Karpas-422 (cell line): ENCODE data around the gene RAB11FIP4. TPM values are rescaled to one million over a fixed set of nuclear protein-coding genes. Genes with fewer than 3 reads are reported as not detected.

Source experiments
- DNase-seq: peaks from one replicate; pipeline ENCODE4 v3.0.0-alpha.2; 2015
- H2AFZ ChIP-seq: fragments of 200-600 bp; sonication (generic); 2 replicates; pipeline ENCODE4 v1.6.1; 2014; ENCODE audit warnings: antibody characterized with exemption, low read length, mixed read lengths
- H3K27ac ChIP-seq: fragments of 200-600 bp; sonication (generic); 2 replicates; pipeline ENCODE4 v1.5.1; 2014; ENCODE audit warnings: mild to moderate bottlenecking, low read length, moderate library complexity
- H3K27me3 ChIP-seq: fragments of 200-600 bp; sonication (generic); 2 replicates; pipeline ENCODE4 v1.6.1; 2014; ENCODE audit warnings: low read length, mixed read lengths
- H3K36me3 ChIP-seq: fragments of 200-600 bp; sonication (generic); 2 replicates; pipeline ENCODE4 v1.6.1; 2014; ENCODE audit warnings: low read length, mixed read lengths; ENCODE audit not compliant: insufficient read depth
- H3K4me1 ChIP-seq: fragments of 200-600 bp; sonication (generic); 2 replicates; pipeline ENCODE4 v1.6.1; 2014; ENCODE audit warnings: mild to moderate bottlenecking, low read length, mixed read lengths
- H3K4me2 ChIP-seq: fragments of 200-600 bp; sonication (generic); 2 replicates; pipeline ENCODE4 v1.6.1; 2014; ENCODE audit warnings: low read length, low read depth, mild to moderate bottlenecking; ENCODE audit not compliant: poor library complexity, severe bottlenecking
- H3K4me3 ChIP-seq: fragments of 200-600 bp; sonication (generic); 2 replicates; pipeline ENCODE4 v1.5.1; 2014; ENCODE audit warnings: mild to moderate bottlenecking, antibody characterized with exemption, low read length, mixed read lengths
- H3K79me2 ChIP-seq: fragments of 200-600 bp; sonication (generic); 2 replicates; pipeline ENCODE4 v1.6.1; 2014; ENCODE audit warnings: mild to moderate bottlenecking, low read length, mixed read lengths
- H3K9ac ChIP-seq: fragments of 200-600 bp; sonication (generic); 2 replicates; pipeline ENCODE4 v1.6.0; 2014; ENCODE audit warnings: low read length
- H3K9me2 ChIP-seq: fragments of 200-600 bp; sonication (generic), shearing (Covaris generic); replicated peaks from 2 replicates; pipeline ENCODE4 v1.6.0; 2014; ENCODE audit warnings: mild to moderate bottlenecking, low read length, moderate library complexity; ENCODE audit not compliant: insufficient read depth
- H3K9me3 ChIP-seq: fragments of 300-700, 200-600 bp; sonication (generic); 2 replicates; pipeline ENCODE4 v1.6.1; 2014; ENCODE audit warnings: low read length, mixed read lengths
- H4K20me1 ChIP-seq: fragments of 200-600 bp; sonication (generic); 2 replicates; pipeline ENCODE4 v1.6.1; 2014; ENCODE audit warnings: mild to moderate bottlenecking, antibody characterized with exemption, low read length, low read depth; ENCODE audit not compliant: insufficient read depth
- total RNA-seq: library from RNA; depleted of rRNA; stranded (reverse); fragments of >200 nt; shearing (Covaris generic); gene quantifications from 2 replicates; pipeline ENCODE4 v1.2.3, GENCODE V29; 2014; ENCODE audit warnings: low replicate concordance

Gene RAB11FIP4
- total RNA-seq, 1 experiment from 2014 or later = 3.6 TPM

- Histone ChIP-seq H3K79me2 (no peaks in the 10 kb centered on the region), H3K4me1 (peaks cover 4% of the 10 kb centered on the region; the same call in 1 of the 2 replicates), H3K9me3 (no peaks in the 10 kb centered on the region), H3K4me2 (no peak overlapping the region), H2AFZ (no peak overlapping the region), H4K20me1 (no peaks in the 10 kb centered on the region), H3K9ac (no peak overlapping the region), H3K36me3 (no peaks in the 10 kb centered on the region), H3K27ac (no peak overlapping the region), H3K4me3 (no peak overlapping the region), H3K27me3 (no peaks in the 10 kb centered on the region), H3K9me2 (no peaks in the 10 kb centered on the region)
- DNase-seq = no peak
Observed at GRCh38 chr17:31411707-31412285, 20.3 kb downstream of the RAB11FIP4 start.

GRCh38 chr17:31412511-31412910, 21.0 kb downstream of the RAB11FIP4 start:
- H3K9me2 ChIP-seq = no peaks in the 10 kb centered on the region
- H3K4me2 ChIP-seq = no peak overlapping the region
- no peaks in the 10 kb centered on the region for H4K20me1 ChIP-seq
- H3K36me3 ChIP-seq = no peaks in the 10 kb centered on the region
- no peaks in the 10 kb centered on the region for H3K79me2 ChIP-seq
- H2AFZ ChIP-seq = no peak overlapping the region
- no peak overlapping the region for H3K27ac ChIP-seq
- no peaks in the 10 kb centered on the region for H3K9me3 ChIP-seq
- H3K4me1 ChIP-seq = peaks cover 4% of the 10 kb centered on the region; the same call in 1 of the 2 replicates
- no peak overlapping the region for H3K9ac ChIP-seq
- no peak for DNase-seq
- no peak overlapping the region for H3K4me3 ChIP-seq
- no peaks in the 10 kb centered on the region for H3K27me3 ChIP-seq

DNA sequence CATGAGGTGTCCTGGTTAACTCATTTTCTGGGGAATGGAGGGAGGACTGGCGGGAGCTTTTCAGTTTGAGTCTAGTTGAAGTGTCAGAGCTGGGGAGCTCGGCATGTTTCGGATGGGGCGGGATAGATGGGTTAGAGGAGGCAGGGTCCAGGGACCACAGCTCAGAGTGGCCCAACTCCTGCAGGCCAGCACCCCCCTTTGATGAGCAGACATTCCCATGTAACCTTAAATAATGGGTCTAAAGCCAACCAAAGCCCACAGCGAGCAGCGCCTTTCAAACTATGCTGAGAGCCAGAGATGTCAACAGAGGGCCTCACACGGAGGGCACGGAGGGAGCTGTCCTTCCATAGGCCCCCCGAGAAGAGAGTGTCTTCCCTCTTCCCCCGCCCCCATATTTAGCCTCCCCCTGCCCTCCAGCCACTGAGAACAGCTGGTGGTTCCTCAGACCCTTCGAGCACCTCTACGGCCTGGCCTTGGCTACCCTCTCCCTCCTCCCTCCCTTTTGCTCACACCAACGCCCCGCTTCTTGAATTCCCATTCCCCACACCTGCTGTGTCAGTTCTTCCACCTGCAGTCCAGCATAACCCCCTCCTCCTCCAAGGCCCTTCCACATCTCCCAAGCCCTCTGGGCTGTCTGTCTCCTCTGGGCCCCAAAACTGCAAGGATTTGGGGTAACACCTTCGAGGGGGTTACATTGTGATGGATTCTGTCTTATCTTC, 21.8 kb downstream of the RAB11FIP4 start:
- Histone ChIP-seq H3K36me3 (no peaks in the 10 kb centered on the region), H4K20me1 (no peaks in the 10 kb centered on the region), H2AFZ (no peak overlapping the region), H3K9me3 (no peaks in the 10 kb centered on the region), H3K79me2 (no peaks in the 10 kb centered on the region), H3K9ac (no peak overlapping the region), H3K4me1 (peaks cover 4% of the 10 kb centered on the region; the same call in 1 of the 2 replicates), H3K4me2 (no peak overlapping the region), H3K4me3 (no peak overlapping the region), H3K27ac (no peak overlapping the region), H3K9me2 (no peaks in the 10 kb centered on the region), H3K27me3 (no peaks in the 10 kb centered on the region)
- DNase-seq = no peak

GRCh38 chr17:31413874-31414549, 22.5 kb downstream of the RAB11FIP4 start:
- no peak overlapping the region for H3K4me2 ChIP-seq
- no peak for DNase-seq
- H3K79me2 ChIP-seq = no peaks in the 10 kb centered on the region
- no peak overlapping the region for H3K27ac ChIP-seq
- no peak overlapping the region for H3K4me3 ChIP-seq
- H3K9me2 ChIP-seq = no peaks in the 10 kb centered on the region
- H3K4me1 ChIP-seq = peaks cover 4% of the 10 kb centered on the region; the same call in 1 of the 2 replicates
- no peaks in the 10 kb centered on the region for H3K36me3 ChIP-seq
- no peaks in the 10 kb centered on the region for H4K20me1 ChIP-seq
- H2AFZ ChIP-seq = no peak overlapping the region
- H3K27me3 ChIP-seq = no peaks in the 10 kb centered on the region
- no peaks in the 10 kb centered on the region for H3K9me3 ChIP-seq
- H3K9ac ChIP-seq = no peak overlapping the region

DNA sequence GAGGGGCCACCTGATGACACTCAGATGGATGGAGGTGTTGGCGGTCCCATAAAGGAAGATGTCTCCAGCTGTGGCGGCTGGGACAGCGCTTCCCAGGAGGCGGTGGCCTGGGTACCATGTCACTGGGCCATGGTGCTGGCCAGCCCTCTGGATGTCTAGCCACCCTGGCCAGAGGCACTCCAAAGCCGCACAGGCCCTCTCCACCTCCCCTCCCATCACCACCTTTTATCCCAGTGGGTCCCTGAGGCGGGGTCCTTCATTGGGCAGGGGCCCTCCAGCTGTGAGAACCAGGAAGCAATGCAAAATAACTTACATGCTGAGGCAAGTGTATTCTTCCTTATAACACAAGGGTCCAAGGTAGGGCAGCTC, 23.1 kb downstream of the RAB11FIP4 start:
- no peaks in the 10 kb centered on the region for H3K36me3 ChIP-seq
- H4K20me1 ChIP-seq = no peaks in the 10 kb centered on the region
- H3K79me2 ChIP-seq = no peaks in the 10 kb centered on the region
- H3K9me2 ChIP-seq = no peaks in the 10 kb centered on the region
- H3K4me3 ChIP-seq = no peak overlapping the region
- H3K9me3 ChIP-seq = no peaks in the 10 kb centered on the region
- no peak overlapping the region for H3K9ac ChIP-seq
- DNase-seq = no peak
- H3K27ac ChIP-seq = no peak overlapping the region
- H3K4me2 ChIP-seq = no peak overlapping the region
- H2AFZ ChIP-seq = no peak overlapping the region
- no peaks in the 10 kb centered on the region for H3K27me3 ChIP-seq
- peaks cover 4% of the 10 kb centered on the region; the same call in 1 of the 2 replicates for H3K4me1 ChIP-seq

DNA sequence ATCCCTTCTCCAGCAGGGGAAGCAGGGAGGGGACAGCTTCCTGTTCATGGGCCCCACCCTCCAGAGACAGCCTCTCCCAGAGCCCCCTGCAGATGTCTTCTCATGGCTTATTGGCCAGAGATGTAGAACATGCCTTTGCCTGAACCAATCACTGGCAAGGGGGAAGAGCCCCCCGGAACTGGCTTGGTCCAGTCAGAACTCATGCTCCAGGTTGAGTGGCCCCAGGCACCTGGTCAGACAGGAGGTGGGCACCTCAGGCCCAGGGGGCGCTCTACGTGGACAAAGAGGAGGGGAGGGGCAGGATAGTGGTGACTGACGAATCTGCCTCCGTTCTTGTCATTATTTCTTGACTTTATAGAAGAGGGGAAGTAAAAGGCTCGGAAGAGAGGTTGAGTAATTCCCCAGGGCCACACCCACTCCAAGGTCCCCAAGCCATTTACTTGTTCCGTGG, 23.6 kb downstream of the RAB11FIP4 start:
- H2AFZ ChIP-seq = no peak overlapping the region
- no peak overlapping the region for H3K4me2 ChIP-seq
- H3K9me2 ChIP-seq = no peaks in the 10 kb centered on the region
- H3K9ac ChIP-seq = no peak overlapping the region
- DNase-seq = no peak
- H3K9me3 ChIP-seq = no peaks in the 10 kb centered on the region
- H3K4me3 ChIP-seq = no peak overlapping the region
- peaks cover 4% of the 10 kb centered on the region; the same call in 1 of the 2 replicates for H3K4me1 ChIP-seq
- H3K36me3 ChIP-seq = no peaks in the 10 kb centered on the region
- no peaks in the 10 kb centered on the region for H4K20me1 ChIP-seq
- no peak overlapping the region for H3K27ac ChIP-seq
- H3K27me3 ChIP-seq = no peaks in the 10 kb centered on the region
- H3K79me2 ChIP-seq = no peaks in the 10 kb centered on the region

DNA sequence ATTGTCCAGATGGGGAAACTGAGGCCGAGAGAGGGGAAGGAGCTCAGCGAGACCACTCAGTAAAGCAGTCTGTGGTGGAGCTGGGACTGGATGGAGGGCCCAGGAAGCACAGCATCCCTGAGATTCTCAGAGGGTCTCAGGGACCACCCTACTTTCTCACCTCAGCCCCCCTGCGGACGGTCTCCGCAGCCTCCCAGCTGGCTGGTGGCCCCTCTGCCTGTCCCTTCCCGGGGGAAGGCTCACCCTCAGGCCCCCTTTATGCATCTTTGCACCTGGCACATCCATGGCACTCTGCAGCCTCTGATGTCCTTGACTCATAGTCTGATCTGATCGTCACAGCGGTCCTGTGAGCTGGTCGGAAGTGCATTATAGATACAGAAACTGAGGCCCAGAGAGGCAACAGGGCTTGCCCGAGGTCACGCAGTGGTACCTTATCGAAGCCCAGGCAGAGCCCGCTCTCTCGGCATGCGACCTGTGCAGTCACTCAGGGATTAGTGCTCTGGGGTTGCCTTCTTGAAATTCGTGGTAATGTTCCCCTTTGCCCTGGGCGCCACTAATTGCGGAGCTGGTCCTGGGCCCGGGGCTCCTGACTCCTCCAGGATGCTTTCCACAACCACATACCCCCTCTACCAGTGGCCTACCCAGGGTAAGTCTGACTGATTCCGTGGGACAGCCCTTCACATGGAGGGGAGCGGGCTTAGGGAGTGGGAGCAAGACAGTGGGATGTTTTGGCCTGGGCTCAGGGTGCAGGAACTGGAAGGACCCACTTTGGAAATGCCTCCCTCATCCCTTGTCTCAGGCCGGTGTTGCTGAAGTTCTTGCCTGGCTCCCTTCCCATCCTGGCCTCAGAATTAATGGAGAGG, 24.4 kb downstream of the RAB11FIP4 start:
- no peak for DNase-seq
- H2AFZ ChIP-seq = no peak overlapping the region
- no peaks in the 10 kb centered on the region for H3K9me2 ChIP-seq
- no peak overlapping the region for H3K4me3 ChIP-seq
- no peaks in the 10 kb centered on the region for H4K20me1 ChIP-seq
- peaks cover 4% of the 10 kb centered on the region; the same call in 1 of the 2 replicates for H3K4me1 ChIP-seq
- no peaks in the 10 kb centered on the region for H3K79me2 ChIP-seq
- H3K36me3 ChIP-seq = no peaks in the 10 kb centered on the region
- H3K4me2 ChIP-seq = no peak overlapping the region
- no peaks in the 10 kb centered on the region for H3K9me3 ChIP-seq
- no peak overlapping the region for H3K9ac ChIP-seq
- no peaks in the 10 kb centered on the region for H3K27me3 ChIP-seq
- no peak overlapping the region for H3K27ac ChIP-seq
